HG03571 (cell line): ENCODE measurements around the gene PHYKPL.
"Not testable (repeated sequence)": the region's sequence is repeated elsewhere in the genome, so short reads cannot be mapped to it uniquely, and the experiment has no call there.

ENCODE experiments used
- ATAC-seq: cut with Tn5 transposase; IDR thresholded peaks from one replicate; pipeline ENCODE4 v1.9.1; 2021; ENCODE audit not compliant: unreplicated experiment

PHYKPL gene

GRCh38 chr5:178265746-178266145, 33.1 kb upstream of the PHYKPL start:
- ATAC-seq, result no peak

DNA sequence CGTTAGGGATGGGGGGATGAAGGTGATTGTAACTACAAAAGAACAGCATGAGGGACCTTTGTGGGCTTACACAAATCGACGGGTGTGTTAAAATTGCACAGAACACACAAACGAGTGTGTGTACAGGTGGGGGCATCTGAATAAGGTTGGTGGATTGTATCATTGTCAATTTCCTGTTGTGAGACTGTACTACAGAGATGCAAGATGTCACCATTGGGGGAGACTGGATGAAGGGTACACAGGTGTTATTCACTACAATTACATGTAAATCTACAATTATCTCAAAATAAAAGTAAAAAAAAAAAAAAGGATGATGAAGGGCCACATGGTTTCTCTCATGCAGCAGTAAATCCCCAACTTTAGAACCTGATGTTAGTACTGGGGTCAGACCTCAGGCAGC, 31.4 kb upstream of the PHYKPL start:
- no peak for ATAC-seq

- no peak for ATAC-seq
Measured at GRCh38 chr5:178261666-178262600, 29.3 kb upstream of the PHYKPL start.

DNA sequence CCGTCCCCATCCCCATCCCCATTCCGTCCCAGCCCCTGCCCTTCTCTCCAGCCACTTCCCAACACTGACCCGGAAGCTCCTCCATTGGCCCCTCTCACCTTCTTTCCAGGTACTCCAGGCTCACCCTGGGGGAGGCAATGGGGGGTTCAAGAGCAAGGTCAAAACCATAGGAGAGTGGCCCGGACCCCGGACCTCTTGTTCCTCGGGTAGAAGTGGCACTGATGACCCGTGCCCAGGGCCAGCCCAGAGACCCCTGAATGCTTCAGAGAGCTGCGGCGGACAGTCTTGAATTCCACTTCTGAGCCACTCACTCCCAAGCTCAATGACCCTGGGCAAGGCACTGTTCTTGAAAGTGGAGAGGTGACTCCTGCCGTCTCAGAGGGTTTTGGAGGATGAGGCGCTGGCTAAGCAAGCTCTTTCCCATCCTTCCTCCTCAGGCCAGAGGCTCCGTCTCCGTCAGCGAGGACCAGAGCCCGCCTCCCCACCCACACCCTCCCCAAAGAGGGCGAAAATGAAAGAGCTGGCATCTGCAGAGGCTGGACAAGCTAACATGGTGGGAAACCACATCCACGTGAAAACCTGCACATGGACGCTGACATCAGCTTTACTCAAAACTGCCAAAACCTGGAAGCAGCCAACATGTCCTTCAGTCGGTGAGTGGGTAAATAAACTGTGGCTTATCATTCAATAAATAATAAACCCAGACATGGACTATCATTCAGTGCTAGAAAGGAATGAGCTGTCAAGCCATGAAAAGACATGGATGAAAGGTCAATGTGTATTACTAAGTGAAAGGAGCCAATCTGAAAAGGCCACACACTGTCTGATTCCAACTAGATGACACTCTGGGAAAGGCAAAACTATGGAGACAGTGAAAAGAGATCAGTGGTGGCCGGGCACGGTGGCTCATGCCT, 27.3 kb upstream of the PHYKPL start:
- ATAC-seq, result no peak

DNA sequence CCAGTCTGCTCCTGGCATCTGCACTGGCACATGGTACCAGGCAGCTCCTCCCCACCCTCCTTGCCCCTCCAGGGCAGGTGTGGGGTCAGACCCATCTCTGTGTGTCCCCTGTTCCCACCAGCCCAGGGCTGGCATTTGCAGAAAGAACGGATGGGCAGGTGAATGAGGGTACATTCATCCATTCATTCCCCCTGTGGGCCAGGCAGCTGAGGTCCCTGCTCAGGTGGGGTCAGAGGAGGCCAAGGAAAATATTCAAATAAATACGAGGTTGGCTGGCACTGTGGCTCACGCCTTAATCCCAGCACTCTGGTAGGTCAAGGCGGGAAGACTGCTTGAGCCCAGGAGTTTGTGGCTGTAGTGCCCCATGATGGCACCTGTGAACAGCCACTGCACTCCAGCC, 25.0 kb upstream of the PHYKPL start:
- ATAC-seq, result no peak

DNA sequence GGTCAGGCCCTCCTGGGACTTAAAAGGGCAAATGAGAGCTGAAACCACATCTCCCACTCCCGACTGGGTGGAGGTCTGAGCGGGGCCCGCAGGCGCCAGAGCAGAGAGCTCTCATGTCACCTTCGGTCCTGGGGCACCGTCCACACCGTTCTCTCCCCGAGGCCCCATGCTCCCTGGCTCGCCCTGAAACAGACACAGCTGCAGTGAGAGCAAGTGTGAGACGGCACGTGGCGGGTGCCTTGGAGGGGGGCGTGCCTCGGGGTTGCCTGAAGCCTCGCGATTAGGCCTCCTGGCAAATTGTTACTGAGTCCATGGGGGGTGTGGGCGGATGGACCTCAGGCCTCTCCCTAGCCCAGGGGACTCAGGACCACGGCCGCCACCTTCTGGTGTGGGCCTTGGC, 24.1 kb upstream of the PHYKPL start:
- no peak for ATAC-seq

GRCh38 chr5:178253632-178254031, 21.0 kb upstream of the PHYKPL start:
- not testable (repeated sequence) for ATAC-seq

DNA sequence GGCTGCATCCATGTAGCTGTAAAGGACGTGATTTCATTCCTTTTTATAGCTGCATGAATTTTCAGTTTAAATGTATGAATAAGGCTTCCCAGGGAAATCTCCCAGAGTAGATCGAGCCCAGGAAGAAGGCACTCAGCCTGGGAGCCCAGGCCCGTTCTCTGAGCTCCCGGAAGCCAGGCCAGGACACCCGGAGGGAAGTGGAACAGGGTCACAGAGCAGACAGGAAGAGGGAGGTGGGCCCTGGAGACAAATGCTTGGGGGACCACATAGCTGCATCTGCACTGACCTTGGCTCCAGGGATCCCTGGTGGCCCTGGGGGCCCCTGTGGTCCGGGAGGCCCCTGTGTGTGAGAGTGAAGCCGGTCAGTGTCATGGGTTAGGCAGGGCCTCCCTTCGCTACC, 19.7 kb upstream of the PHYKPL start:
- ATAC-seq, result no peak

DNA sequence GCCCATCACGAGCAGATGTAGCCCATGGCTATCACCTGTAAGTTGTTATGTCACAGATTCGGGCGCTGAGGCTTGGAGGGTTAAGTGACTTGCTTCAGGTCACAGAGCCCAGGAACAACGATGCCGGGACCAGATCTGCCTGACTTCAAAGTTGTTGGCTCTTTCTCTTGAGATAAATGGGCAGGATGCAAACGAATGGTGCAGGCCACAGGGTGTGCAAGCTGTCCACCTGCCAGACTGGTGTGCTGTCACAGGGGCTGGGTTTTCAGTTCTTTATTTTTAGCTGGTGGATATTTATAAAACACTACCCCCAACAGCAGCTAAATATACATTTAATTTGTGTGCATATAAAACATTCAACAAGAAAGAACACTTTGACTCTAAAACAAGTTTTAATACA, 17.7 kb upstream of the PHYKPL start:
- ATAC-seq, result no peak

DNA sequence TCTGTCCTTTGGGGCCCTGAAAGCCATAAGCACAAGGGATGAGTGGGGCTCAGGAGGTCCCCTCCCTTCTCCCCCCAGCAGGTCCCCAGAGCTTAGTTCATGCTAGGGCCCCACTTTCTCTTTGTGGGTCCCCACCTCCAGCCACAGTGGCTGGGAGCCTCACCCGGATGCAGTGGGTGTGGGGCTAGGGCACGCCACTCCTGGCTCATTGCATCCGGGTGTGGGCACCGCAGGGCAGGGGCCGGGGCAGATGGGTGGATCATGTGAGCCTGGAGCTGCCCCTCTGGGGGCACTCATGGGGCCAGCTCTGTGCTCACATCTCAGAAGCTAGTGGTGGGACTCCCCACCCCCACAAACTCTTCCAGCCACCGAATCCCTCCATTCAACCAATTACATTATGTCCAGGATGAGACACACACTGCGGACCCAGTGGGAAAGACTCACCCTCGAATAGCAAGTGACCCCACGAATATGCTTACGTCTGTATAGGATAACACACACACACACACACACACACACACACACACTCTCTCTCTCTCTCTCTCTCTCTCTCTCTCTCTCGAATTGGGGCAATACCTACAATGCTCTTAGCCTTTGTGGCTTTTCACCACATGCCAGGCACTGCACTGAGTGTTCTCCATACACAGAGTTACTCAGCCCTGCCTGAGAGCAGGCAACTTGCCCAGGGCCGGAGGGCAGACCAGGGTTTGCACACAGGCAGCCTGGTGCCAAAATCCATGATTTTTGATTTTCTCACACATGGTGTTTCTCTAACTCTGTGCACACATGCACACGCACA, 16.8 kb upstream of the PHYKPL start:
- no peak for ATAC-seq

DNA sequence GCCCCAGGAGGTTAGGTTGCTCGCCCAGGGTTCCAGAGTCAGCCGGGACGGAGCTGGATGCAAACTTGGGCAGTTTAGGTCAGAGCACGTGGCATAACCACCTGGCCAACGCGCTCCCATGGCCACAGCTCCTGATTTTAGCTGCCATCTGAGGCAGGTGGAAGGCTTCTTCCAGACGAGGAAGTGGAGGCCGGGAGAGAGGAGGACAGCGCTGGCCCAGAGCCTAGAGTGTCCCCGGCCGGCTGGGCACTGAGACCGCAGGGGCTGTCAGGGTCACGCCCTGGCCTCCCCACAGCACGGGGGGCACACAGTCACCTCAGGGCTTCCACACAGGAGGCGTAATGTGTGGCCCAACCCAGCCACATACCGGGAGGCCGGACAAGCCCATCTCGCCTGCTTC, 16.1 kb upstream of the PHYKPL start:
- no peak for ATAC-seq

DNA sequence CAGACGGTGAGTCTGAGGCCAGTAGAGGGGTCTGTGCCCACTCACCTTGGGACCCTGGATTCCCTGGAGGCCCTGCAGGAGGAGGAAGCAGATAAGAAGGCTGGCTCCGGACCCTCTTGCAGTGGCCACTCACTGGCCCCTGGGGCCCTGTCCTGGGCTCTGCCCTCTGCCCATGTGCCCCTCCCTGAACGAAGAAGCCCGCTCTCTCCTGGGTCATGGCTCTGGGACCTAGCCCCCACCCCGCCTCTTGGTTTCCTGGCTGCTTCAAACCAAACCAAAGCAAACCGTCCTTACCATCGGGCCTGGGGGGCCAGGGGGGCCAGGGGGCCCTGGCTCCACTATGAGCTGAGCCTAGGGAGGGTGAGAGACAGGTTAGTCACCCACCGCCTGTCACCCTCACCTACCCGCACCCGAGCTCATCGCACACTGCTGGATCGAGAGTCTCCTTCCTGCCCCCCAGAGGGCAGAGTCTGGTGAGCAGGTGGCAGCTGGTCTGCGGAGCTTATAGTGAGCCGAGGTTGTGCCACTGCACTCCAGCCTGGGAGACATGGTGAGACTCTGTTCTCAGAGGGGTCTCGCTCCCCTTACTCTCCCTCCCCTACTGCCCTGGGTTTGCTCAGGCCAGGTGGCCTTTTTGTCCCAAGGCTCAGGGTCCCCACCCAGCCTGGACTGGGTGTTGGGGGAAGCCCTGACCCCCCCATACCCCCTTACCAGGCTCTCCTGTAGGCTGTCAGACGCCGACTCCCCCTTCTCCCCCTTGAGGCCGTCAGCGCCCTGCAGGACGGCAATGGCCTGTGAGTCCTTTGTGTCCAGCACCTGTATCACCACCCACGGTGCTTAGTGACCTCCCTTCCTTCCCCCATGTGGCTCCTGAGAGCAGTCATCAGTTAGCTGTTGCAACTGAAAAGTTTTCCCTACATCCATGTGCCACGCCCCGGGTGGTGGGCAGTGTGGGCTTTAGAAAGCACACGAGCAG, 15.2 kb upstream of the PHYKPL start:
- no peak for ATAC-seq

GRCh38 chr5:178246624-178247279, 14.2 kb upstream of the PHYKPL start:
- ATAC-seq, result no peak

DNA sequence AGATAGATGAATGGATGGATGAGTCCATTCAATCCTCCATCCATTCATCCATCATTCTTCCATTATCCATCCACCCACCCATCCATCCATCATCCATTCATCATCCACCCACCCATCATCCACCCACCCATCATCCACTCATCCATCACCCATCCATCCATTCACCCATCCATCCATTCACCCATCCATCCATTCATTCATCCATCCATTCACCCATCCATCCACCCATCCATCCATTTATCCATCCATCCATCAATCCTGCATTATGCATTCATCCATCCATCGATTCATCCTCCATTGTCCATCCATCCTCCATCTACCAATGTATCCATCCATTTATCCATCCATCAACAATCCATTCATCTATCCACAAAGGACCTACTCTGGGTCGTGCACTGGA, 12.8 kb upstream of the PHYKPL start:
- no peak for ATAC-seq

GRCh38 chr5:178244576-178244975, 12.0 kb upstream of the PHYKPL start:
- no peak for ATAC-seq

DNA sequence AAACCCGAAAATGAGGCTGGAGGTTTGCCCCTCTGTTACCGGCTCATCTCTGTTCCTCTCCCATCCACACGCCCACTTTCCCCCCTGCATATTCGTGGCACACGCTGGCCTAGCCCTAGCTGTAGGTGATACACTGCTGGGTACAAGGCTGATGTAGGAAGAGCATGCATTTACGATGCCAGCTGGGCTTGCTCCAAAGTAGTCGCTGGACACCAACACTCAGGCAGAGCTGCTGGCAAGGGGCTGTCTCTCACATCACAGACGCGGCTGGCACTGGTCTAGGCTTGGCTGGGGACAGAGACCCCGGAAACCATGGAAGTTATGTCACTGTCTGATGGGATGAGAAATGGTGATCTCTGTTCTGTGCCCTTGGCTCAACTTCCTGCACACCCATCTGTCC, 9.8 kb upstream of the PHYKPL start:
- no peak for ATAC-seq

DNA sequence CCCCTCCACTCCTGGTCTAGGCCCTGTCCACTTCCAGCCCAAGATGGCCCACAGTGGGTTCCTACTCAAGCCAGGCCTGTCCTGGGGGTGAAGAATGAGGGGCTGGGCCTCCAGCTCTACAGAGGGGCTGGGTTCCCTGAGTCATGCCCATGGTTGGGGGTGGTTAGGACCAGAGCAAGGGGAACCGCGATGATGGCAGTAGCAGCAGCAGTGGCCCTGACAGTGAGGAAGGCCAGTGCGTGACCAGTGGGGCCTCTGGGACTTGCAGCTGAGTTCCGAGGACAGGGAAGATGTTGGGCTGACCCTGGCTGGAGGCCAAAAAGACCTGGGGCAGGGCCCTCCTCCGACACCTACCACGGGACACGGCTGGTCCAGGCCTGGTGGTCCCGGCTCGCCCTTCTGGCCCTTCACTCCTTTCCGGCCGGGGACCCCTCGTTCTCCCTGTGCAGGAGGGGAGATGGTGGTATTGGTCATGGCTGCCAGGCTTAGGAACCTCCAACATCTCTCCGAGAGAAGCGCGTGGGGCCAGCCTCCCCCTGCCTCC, 9.2 kb upstream of the PHYKPL start:
- no peak for ATAC-seq

- ATAC-seq, result no peak
Measured at GRCh38 chr5:178241231-178241663, 8.6 kb upstream of the PHYKPL start.

- no peak for ATAC-seq
Measured at GRCh38 chr5:178240766-178241165, 8.2 kb upstream of the PHYKPL start.
